Fibroblast of lung (primary cell): ENCODE measurements around the gene DCBLD2. TPM values are rescaled to one million over a fixed set of nuclear protein-coding genes. Genes with fewer than 3 reads are reported as not detected.
A peak's percentile ranks its signal among the peaks of the same experiment; 100 is the strongest.

Experiments used
- DNase-seq, 2 donors: peaks; one replicate each; pipeline versions ENCODE4 v3.0.0 to v3.0.0-alpha.2; 2010; ENCODE audit warnings: low read depth in 2 of 2
- H2AFZ ChIP-seq: 2 replicates; pipeline ENCODE4 v1.5.1; 2012; ENCODE audit warnings: low read length, control low read depth, inconsistent platforms
- H3K27ac ChIP-seq: 2 replicates; pipeline ENCODE4 v1.5.1; 2011; ENCODE audit warnings: low read length, control low read depth; ENCODE audit not compliant: insufficient read depth
- H3K27me3 ChIP-seq: 2 replicates; pipeline ENCODE4 v1.5.1; 2011; ENCODE audit warnings: mild to moderate bottlenecking, low read length; ENCODE audit not compliant: control insufficient read depth, insufficient read depth
- H3K36me3 ChIP-seq: 2 replicates; pipeline ENCODE4 v1.5.1; 2011; ENCODE audit warnings: low read length; ENCODE audit not compliant: control insufficient read depth, insufficient read depth
- H3K4me1 ChIP-seq: 2 replicates; pipeline ENCODE4 v1.5.1; 2011; ENCODE audit warnings: low read length; ENCODE audit not compliant: control insufficient read depth, insufficient read depth; ENCODE audit errors: extremely low read depth
- H3K4me2 ChIP-seq: 2 replicates; pipeline ENCODE4 v1.5.1; 2011; ENCODE audit warnings: low read length, control low read depth; ENCODE audit not compliant: insufficient read depth; ENCODE audit errors: extremely low read depth
- H3K4me3 ChIP-seq, 4 experiments: fragments of 200-600 bp in 1 of 4; sonication (generic) in 1 of 4; replicated peaks in 1 of 4; 2 replicates each; pipeline ENCODE4 v1.5.1; 2011 to 2016; ENCODE audit warnings: low read length in 4 of 4, low read depth in 3 of 4, mild to moderate bottlenecking in 3 of 4, control low read depth in 2 of 4, inconsistent platforms in 1 of 4, mixed read lengths in 1 of 4; ENCODE audit not compliant: insufficient read depth in 1 of 4; ENCODE audit errors: control extremely low read depth in 1 of 4
- H3K79me2 ChIP-seq: 2 replicates; pipeline ENCODE4 v1.5.1; 2012; ENCODE audit warnings: mild to moderate bottlenecking, low read length, inconsistent platforms; ENCODE audit not compliant: control insufficient read depth, insufficient read depth
- H3K9ac ChIP-seq: 2 replicates; pipeline ENCODE4 v1.5.1; 2011; ENCODE audit warnings: mild to moderate bottlenecking, low read length, control low read depth; ENCODE audit not compliant: insufficient read depth
- H3K9me3 ChIP-seq: 2 replicates; pipeline ENCODE4 v1.5.1; 2012; ENCODE audit warnings: low read depth, low read length; ENCODE audit not compliant: control insufficient read depth, insufficient read depth
- H4K20me1 ChIP-seq: 2 replicates; pipeline ENCODE4 v1.5.1; 2011; ENCODE audit warnings: low read length; ENCODE audit not compliant: control insufficient read depth, insufficient read depth; ENCODE audit errors: extremely low read depth
- CTCF ChIP-seq, 2 donors: IDR thresholded peaks in 1 of 2; conservative IDR thresholded peaks in 1 of 2; 1 replicate in 1 of 2; 2 replicates in 1 of 2; pipeline ENCODE4 v1.5.1; 2011 to 2012; ENCODE audit warnings: low read length in 2 of 2, control low read depth in 1 of 2, inconsistent platforms in 1 of 2, low read depth in 1 of 2, mild to moderate bottlenecking in 1 of 2
- EZH2 ChIP-seq: IDR thresholded peaks from 2 replicates; pipeline ENCODE4 v1.5.1; 2012; ENCODE audit warnings: low read length, control low read depth, mild to moderate bottlenecking; ENCODE audit errors: missing control alignments
- polyA plus RNA-seq, 2 donors: library from polyadenylated mRNA; depleted of rRNA in 1 of 2; stranded (reverse) in 1 of 2; unstranded in 1 of 2; fragments of >200 nt; gene quantifications; 2 replicates each; pipeline ENCODE4 v1.2.1, GENCODE V29; 2011 to 2012; ENCODE audit warnings: missing spikeins in 1 of 2
- total RNA-seq: library from RNA; depleted of rRNA; stranded (reverse); fragments of >200 nt; gene quantifications from 2 replicates; pipeline ENCODE4 v1.2.1, GENCODE V29; 2014

The DCBLD2 gene
- total and polyA plus RNA-seq, 2 donors (not counting 1 experiment from before 2014, with no cell fraction given): 98.1 to 195 TPM

- TF ChIP-seq CTCF (conservative IDR thresholded peaks at IDR 0.05 in 1 of 2, IDR thresholded peaks at IDR 0.05 in 1 of 2; ENCODE audit: low read depth in 1 of 2, low read length in 2 of 2): peak; percentile 25 to 35
- no peak for TF ChIP-seq EZH2
- Histone ChIP-seq H2AFZ (no peak overlapping the region), H3K27me3 (no peaks in the 10 kb centered on the region), H3K4me1 (peaks cover 2% of the 10 kb centered on the region), H3K4me3 (no peak overlapping the region), H3K79me2 (peaks cover 26% of the 10 kb centered on the region), H3K9ac (no peak overlapping the region), H3K36me3 (peaks cover 6% of the 10 kb centered on the region), H3K9me3 (no peaks in the 10 kb centered on the region), H3K4me2 (no peak overlapping the region), H3K27ac (no peak overlapping the region), H4K20me1 (no peaks in the 10 kb centered on the region)
- DNase-seq: peak in 1 of 2 donors; percentile 62
Measured at GRCh38 chr3:98824256-98824655, 77.2 kb downstream of the DCBLD2 start.

DNA sequence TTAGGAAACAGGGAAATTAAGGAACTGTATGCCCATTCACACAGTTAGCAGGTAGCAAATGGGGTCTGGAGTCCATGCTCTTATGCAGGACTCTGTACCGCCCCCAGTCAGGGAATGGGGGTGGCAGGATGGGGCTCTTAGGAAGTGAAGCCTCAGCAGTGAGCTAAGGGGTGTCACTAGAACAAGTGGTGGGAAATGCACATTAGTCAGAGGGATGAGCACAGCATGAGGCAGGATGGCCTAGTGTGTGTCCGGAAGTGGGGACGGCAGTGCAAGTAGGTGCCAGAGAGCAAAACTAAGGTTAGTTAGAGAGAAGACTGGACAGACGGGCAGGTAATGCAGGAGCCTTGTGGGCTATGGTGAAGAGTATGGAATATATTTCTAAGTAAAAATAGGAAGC, 77.7 kb downstream of the DCBLD2 start:
- no peaks in the 10 kb centered on the region for H4K20me1 ChIP-seq
- H3K27me3 ChIP-seq: no peaks in the 10 kb centered on the region
- H3K79me2 ChIP-seq: peaks cover 24% of the 10 kb centered on the region
- H3K9ac ChIP-seq: no peak overlapping the region
- no peak overlapping the region for H3K4me2 ChIP-seq
- H3K4me1 ChIP-seq: peaks cover 2% of the 10 kb centered on the region
- H2AFZ ChIP-seq: no peak overlapping the region
- H3K4me3 ChIP-seq: no peak overlapping the region
- H3K9me3 ChIP-seq: no peaks in the 10 kb centered on the region
- peak in 1 of 2 donors; percentile 59 for DNase-seq
- H3K36me3 ChIP-seq: peaks cover 9% of the 10 kb centered on the region
- H3K27ac ChIP-seq: peak overlapping the region; percentile 3
- no peak for TF ChIP-seq CTCF (conservative IDR thresholded peaks at IDR 0.05 in 1 of 2, IDR thresholded peaks at IDR 0.05 in 1 of 2; ENCODE audit: low read depth in 1 of 2, low read length in 2 of 2)
- TF ChIP-seq EZH2: no peak

GRCh38 chr3:98821063-98821462, 80.4 kb downstream of the DCBLD2 start:
- Histone ChIP-seq H3K27ac (no peak overlapping the region), H3K9ac (no peak overlapping the region), H3K9me3 (no peaks in the 10 kb centered on the region), H3K79me2 (peaks cover 16% of the 10 kb centered on the region), H3K36me3 (peaks cover 11% of the 10 kb centered on the region), H2AFZ (no peak overlapping the region), H3K27me3 (no peaks in the 10 kb centered on the region), H3K4me3 (no peak overlapping the region), H4K20me1 (no peaks in the 10 kb centered on the region), H3K4me1 (peaks cover 1% of the 10 kb centered on the region), H3K4me2 (no peak overlapping the region)
- TF ChIP-seq CTCF (conservative IDR thresholded peaks at IDR 0.05 in 1 of 2, IDR thresholded peaks at IDR 0.05 in 1 of 2; ENCODE audit: low read depth in 1 of 2, low read length in 2 of 2) (no peak), EZH2 (no peak)
- DNase-seq: no peak
